ENCODE measurements around the gene GIMAP2.

Gene GIMAP2

GRCh38 chr7:150734254-150734653 lies 48.7 kb downstream of the GIMAP2 start:
- TF ChIP-seq ZNF433 (tag by site-specific recombination; IDR thresholded peaks at IDR 0.05; ENCODE audit: low read depth) (no peak), ZNF785 (tag by site-specific recombination; IDR thresholded peaks at IDR 0.05) (no peak), ZNF677 (tag by site-specific recombination; IDR thresholded peaks at IDR 0.05) (no peak)
- no peaks in the 10 kb centered on the region for H3K9me3 ChIP-seq (ENCODE audit: control insufficient read depth, insufficient read depth, low read depth, low read length)
- CTCF ChIA-PET = interaction anchor here (0.8 kb wide), 1 partner anchor 34 kb away, joined by 3 read pairs; no protein-coding TSS in a partner anchor
- H3K4me1 ChIP-seq (ENCODE audit: control insufficient read depth, insufficient read depth, low read length) = no peaks in the 10 kb centered on the region
- no peak overlapping the region for H3K4me3 ChIP-seq (ENCODE audit: low read depth, low read length)
- H3K36me3 ChIP-seq (ENCODE audit: control insufficient read depth in 2 of 2, insufficient read depth in 1 of 2, low read length in 2 of 2) = no peaks in the 10 kb centered on the region
- H3K27ac ChIP-seq (ENCODE audit: extremely low read depth, low read depth, low read length) = no peak overlapping the region
- POLR2A ChIA-PET = no interaction called here

GRCh38 chr7:150735596-150736358 lies 50.3 kb downstream of the GIMAP2 start:
- CTCF ChIA-PET = no interaction called here
- Histone ChIP-seq H3K36me3 (ENCODE audit: control insufficient read depth in 2 of 2, insufficient read depth in 1 of 2, low read length in 2 of 2) (no peaks in the 10 kb centered on the region), H3K27ac (ENCODE audit: extremely low read depth, low read depth, low read length) (no peak overlapping the region), H3K9me3 (ENCODE audit: control insufficient read depth, insufficient read depth, low read depth, low read length) (no peaks in the 10 kb centered on the region), H3K4me1 (ENCODE audit: control insufficient read depth, insufficient read depth, low read length) (no peaks in the 10 kb centered on the region), H3K4me3 (ENCODE audit: low read depth, low read length) (no peak overlapping the region)
- TF ChIP-seq ZNF660 (tag by site-specific recombination; IDR thresholded peaks at IDR 0.05) (no peak), ZNF112 (tag by site-specific recombination; IDR thresholded peaks at IDR 0.05) (no peak), ZBTB48 (tag by site-specific recombination; IDR thresholded peaks at IDR 0.05) (no peak), KLF7 (tag by site-specific recombination; IDR thresholded peaks at IDR 0.05; ENCODE audit: borderline replicate concordance) (no peak), ZNF548 (tag by site-specific recombination; IDR thresholded peaks at IDR 0.05) (no peak)
- TF ChIP-seq, protein P1, sequence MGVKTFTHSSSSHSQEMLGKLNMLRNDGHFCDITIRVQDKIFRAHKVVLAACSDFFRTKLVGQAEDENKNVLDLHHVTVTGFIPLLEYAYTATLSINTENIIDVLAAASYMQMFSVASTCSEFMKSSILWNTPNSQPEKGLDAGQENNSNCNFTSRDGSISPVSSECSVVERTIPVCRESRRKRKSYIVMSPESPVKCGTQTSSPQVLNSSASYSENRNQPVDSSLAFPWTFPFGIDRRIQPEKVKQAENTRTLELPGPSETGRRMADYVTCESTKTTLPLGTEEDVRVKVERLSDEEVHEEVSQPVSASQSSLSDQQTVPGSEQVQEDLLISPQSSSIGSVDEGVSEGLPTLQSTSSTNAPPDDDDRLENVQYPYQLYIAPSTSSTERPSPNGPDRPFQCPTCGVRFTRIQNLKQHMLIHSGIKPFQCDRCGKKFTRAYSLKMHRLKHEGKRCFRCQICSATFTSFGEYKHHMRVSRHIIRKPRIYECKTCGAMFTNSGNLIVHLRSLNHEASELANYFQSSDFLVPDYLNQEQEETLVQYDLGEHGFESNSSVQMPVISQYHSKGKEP (tag by site-specific recombination; IDR thresholded peaks at IDR 0.05) = no peak
- POLR2A ChIA-PET = no interaction called here

DNA sequence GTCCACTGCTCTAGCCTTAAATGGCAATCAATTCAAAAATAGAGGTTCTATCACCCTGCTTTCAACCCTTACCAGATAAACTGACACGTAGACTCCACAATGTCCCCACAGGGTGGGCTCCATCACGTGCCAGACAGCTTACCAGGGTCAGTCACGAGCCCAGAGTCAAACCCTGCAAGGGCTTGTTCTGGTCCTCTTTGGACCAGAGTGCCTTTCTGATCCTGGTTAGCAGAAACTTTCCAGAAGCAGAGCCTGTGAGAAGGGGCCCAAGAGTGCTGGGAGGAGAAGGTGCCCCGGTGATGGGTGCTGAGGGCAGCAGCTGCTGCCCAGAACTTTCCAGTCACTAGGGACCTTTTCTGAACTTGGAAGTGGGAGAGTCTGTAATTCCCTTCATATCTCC lies 51.4 kb downstream of the GIMAP2 start:
- Histone ChIP-seq H3K4me3 (ENCODE audit: low read depth, low read length) (no peak overlapping the region), H3K4me1 (ENCODE audit: control insufficient read depth, insufficient read depth, low read length) (no peaks in the 10 kb centered on the region), H3K36me3 (ENCODE audit: control insufficient read depth in 2 of 2, insufficient read depth in 1 of 2, low read length in 2 of 2) (no peaks in the 10 kb centered on the region), H3K9me3 (ENCODE audit: control insufficient read depth, insufficient read depth, low read depth, low read length) (no peaks in the 10 kb centered on the region), H3K27ac (ENCODE audit: extremely low read depth, low read depth, low read length) (no peak overlapping the region)
- TF ChIP-seq ZBTB8A (tag by site-specific recombination; IDR thresholded peaks at IDR 0.05) = no peak
- no peak for TF ChIP-seq HOXD13 (CRISPR knock-in tag; IDR thresholded peaks at IDR 0.05; ENCODE audit: borderline replicate concordance)
- TF ChIP-seq ZNF670 (tag by site-specific recombination; IDR thresholded peaks at IDR 0.05; ENCODE audit: low read depth) = no peak
- no peak for TF ChIP-seq ZNF558 (tag by site-specific recombination; IDR thresholded peaks at IDR 0.05)
- no peak for TF ChIP-seq ZNF585B (tag by site-specific recombination; IDR thresholded peaks at IDR 0.05)
- no peak for TF ChIP-seq PRDM1 (tag by site-specific recombination; IDR thresholded peaks at IDR 0.05)
- TF ChIP-seq ZNF10 (tag by site-specific recombination; IDR thresholded peaks at IDR 0.05) = no peak
- TF ChIP-seq ZNF560 (tag by site-specific recombination; IDR thresholded peaks at IDR 0.05; ENCODE audit: borderline replicate concordance) = no peak
- no peak for TF ChIP-seq MZF1 (tag by site-specific recombination; IDR thresholded peaks at IDR 0.05; ENCODE audit: borderline replicate concordance)
- TF ChIP-seq ZNF654 (tag by site-specific recombination; IDR thresholded peaks at IDR 0.05; ENCODE audit: low read depth) = no peak
- no peak for TF ChIP-seq ZNF664 (tag by site-specific recombination; IDR thresholded peaks at IDR 0.05)
- TF ChIP-seq ZNF426 (tag by site-specific recombination; IDR thresholded peaks at IDR 0.05) = no peak
- ChIA-PET CTCF (interaction anchor here (0.7 kb wide), 1 partner anchor 423 kb away, joined by 3 read pairs; no protein-coding TSS in a partner anchor), POLR2A (no interaction called here)
